ENCODE measurements around the gene NIN.
A peak's percentile ranks its signal among the peaks of the same experiment; 100 is the strongest.

The NIN gene

GRCh38 chr14:50830932-50831725, at the start of gene NIN:
Gene NIN, minus strand, starts transcription at chr14:50831162. Its CDS starts 9,106 bp downstream, at chr14:50822056.
- DNase-seq (ENCODE audit: low read depth in 2 of 3, low spot score in 2 of 3) = peak; percentile 30 to 56 (median 31)

- DNase-seq (ENCODE audit: low read depth in 2 of 3, low spot score in 2 of 3) = peak; percentile 18 to 48 (median 36)
These were observed 44.6 kb upstream of the NIN start for GRCh38 chr14:50875359-50876070.

GRCh38 chr14:50874757-50875156, 43.8 kb upstream of the NIN start:
- no peak for DNase-seq (ENCODE audit: low read depth in 2 of 3, low spot score in 2 of 3)

GRCh38 chr14:50871914-50872732, 41.2 kb upstream of the NIN start, which contains the start of gene ABHD12B:
Gene ABHD12B, plus strand, starts transcription at chr14:50872053. Its CDS starts 122 bp downstream, at chr14:50872175.
- no peak for DNase-seq (ENCODE audit: low read depth in 2 of 3, low spot score in 2 of 3)

- DNase-seq (ENCODE audit: low read depth in 2 of 3, low spot score in 2 of 3) = no peak
These were observed 40.3 kb upstream of the NIN start for GRCh38 chr14:50871228-50871627.

GRCh38 chr14:50865391-50866076, 34.6 kb upstream of the NIN start:
- no peak for DNase-seq (ENCODE audit: low read depth in 2 of 3, low spot score in 2 of 3)

- DNase-seq (ENCODE audit: low read depth in 2 of 3, low spot score in 2 of 3) = no peak
These were observed 34.0 kb upstream of the NIN start for GRCh38 chr14:50864946-50865345.

- DNase-seq (ENCODE audit: low read depth in 2 of 3, low spot score in 2 of 3) = no peak
These were observed 33.3 kb upstream of the NIN start for GRCh38 chr14:50864237-50864636.

- no peak for DNase-seq (ENCODE audit: low read depth in 2 of 3, low spot score in 2 of 3)
These were observed 31.1 kb upstream of the NIN start for GRCh38 chr14:50862036-50862570.

- peak; percentile 61 to 88 (median 77) for DNase-seq (ENCODE audit: low read depth in 2 of 3, low spot score in 2 of 3)
These were observed 29.6 kb upstream of the NIN start for GRCh38 chr14:50860478-50861086.

- DNase-seq (ENCODE audit: low read depth in 2 of 3, low spot score in 2 of 3) = no peak
These were observed 28.3 kb upstream of the NIN start for GRCh38 chr14:50859296-50859624.

GRCh38 chr14:50856660-50857059, 25.7 kb upstream of the NIN start:
- no peak for DNase-seq (ENCODE audit: low read depth in 2 of 3, low spot score in 2 of 3)

- DNase-seq (ENCODE audit: low read depth in 2 of 3, low spot score in 2 of 3) = no peak
These were observed 24.6 kb upstream of the NIN start for GRCh38 chr14:50855558-50855957.

GRCh38 chr14:50854521-50854920, 23.6 kb upstream of the NIN start:
- no peak for DNase-seq (ENCODE audit: low read depth in 2 of 3, low spot score in 2 of 3)

- no peak for DNase-seq (ENCODE audit: low read depth in 2 of 3, low spot score in 2 of 3)
These were observed 22.9 kb upstream of the NIN start for GRCh38 chr14:50853891-50854290.

- no peak for DNase-seq (ENCODE audit: low read depth in 2 of 3, low spot score in 2 of 3)
These were observed 15.4 kb upstream of the NIN start for GRCh38 chr14:50846226-50846880.

- no peak for DNase-seq (ENCODE audit: low read depth in 2 of 3, low spot score in 2 of 3)
These were observed 14.2 kb upstream of the NIN start for GRCh38 chr14:50845166-50845565.

- DNase-seq (ENCODE audit: low read depth in 2 of 3, low spot score in 2 of 3) = no peak
These were observed 13.4 kb upstream of the NIN start for GRCh38 chr14:50844391-50844790.

GRCh38 chr14:50839691-50840090, 8.7 kb upstream of the NIN start:
- no peak for DNase-seq (ENCODE audit: low read depth in 2 of 3, low spot score in 2 of 3)

- no peak for DNase-seq (ENCODE audit: low read depth in 2 of 3, low spot score in 2 of 3)
These were observed 8.1 kb upstream of the NIN start for GRCh38 chr14:50839048-50839447.
